Body of pancreas (tissue), 4 donors: ENCODE measurements around the gene DAPK3. TPM values are rescaled to one million over a fixed set of nuclear protein-coding genes. Genes with fewer than 3 reads are reported as not detected.

Experiments
- ATAC-seq: fragments of 150-250 bp; one replicate; pipeline ENCODE4 v1.9.1; 2016
- DNase-seq, 4 donors: peaks; one replicate each; pipeline ENCODE4 v3.0.0-alpha.2; 2019
- H3K27ac ChIP-seq, 4 donors: fragments of 200-600 bp; sonication (generic); 1 replicate in 3 of 4; 2 replicates in 1 of 4; pipeline versions ENCODE4 v1.5.1 to v1.6.1; 2016 to 2019; ENCODE audit warnings: mild to moderate bottlenecking in 1 of 4, mixed read lengths in 1 of 4, moderate library complexity in 1 of 4
- H3K27me3 ChIP-seq, 2 donors: fragments of 200-600 bp; sonication (generic); one replicate each; pipeline ENCODE4 v1.6.0; 2016; ENCODE audit warnings: mild to moderate bottlenecking in 1 of 2
- H3K36me3 ChIP-seq, 2 donors: fragments of 200-600 bp; sonication (generic); replicated peaks in 1 of 2; 2 replicates each; pipeline ENCODE4 v1.5.1; 2016; ENCODE audit warnings: low read depth in 2 of 2; ENCODE audit not compliant: insufficient read depth in 1 of 2
- H3K4me1 ChIP-seq: fragments of 200-600 bp; sonication (generic); one replicate; pipeline ENCODE4 v1.6.0; 2016
- H3K4me3 ChIP-seq, 2 donors: fragments of 200-600 bp; sonication (generic); 1 replicate in 1 of 2; 2 replicates in 1 of 2; pipeline ENCODE4 v1.5.1; 2016 to 2019
- H3K9me3 ChIP-seq, 3 donors: fragments of 200-600 bp; sonication (generic); 1 replicate in 2 of 3; 2 replicates in 1 of 3; pipeline ENCODE4 v1.5.1; 2016
- POLR2A ChIP-seq, 3 donors: fragments of 450-650 bp; IDR thresholded peaks; one replicate each; pipeline ENCODE4 v1.6.1; 2016; ENCODE audit warnings: antibody characterized with exemption in 3 of 3, mild to moderate bottlenecking in 2 of 3
- WGBS, 2 donors: methylation state at CpG; one replicate each; pipeline ENCODE4 v1.1.5; 2017; 5-methylcytosine and 5-hydroxymethylcytosine counted together
- intact Hi-C: fragments of 100-400 bp; cut with DNase I; formaldehyde crosslinking; loops from one replicate; pipeline ENCODE4 v1.15.1; 2023
- microRNA counts, 2 donors: library from miRNA; unstranded; fragments of <30 nt; microRNA quantifications; one replicate each; lab custom pipeline; 2017
- microRNA-seq, 2 donors: library from miRNA; unstranded; fragments of <30 nt; microRNA quantifications; one replicate each; pipeline ENCODE4, GENCODE V29; 2016; ENCODE audit warnings: borderline number of aligned reads in 2 of 2, borderline replicate concordance in 2 of 2
- small RNA-seq: library from RNA; depleted of rRNA; stranded (forward); fragments of <200 nt; gene quantifications from one replicate; pipeline ENCODE3, GENCODE V24; 2016
- total RNA-seq, 2 donors: library from RNA; depleted of rRNA; stranded (reverse); fragments of >200 nt; gene quantifications; one replicate each; pipeline ENCODE4 v1.1.0, GENCODE V29; 2016
- TF ChIP-seq, protein P1 (sequence below), 7 experiments: fragments of 450-650 bp in 4 of 7; fragments of 200-600 bp in 3 of 7; sonication (generic) in 3 of 7; IDR thresholded peaks; one replicate each; pipeline ENCODE4 v1.5.1; 2016 to 2019; ENCODE audit warnings: antibody characterized with exemption in 7 of 7

Gene DAPK3
- total RNA-seq, 2 donors from 2014 or later = 44.5 to 47.7 TPM

DNA sequence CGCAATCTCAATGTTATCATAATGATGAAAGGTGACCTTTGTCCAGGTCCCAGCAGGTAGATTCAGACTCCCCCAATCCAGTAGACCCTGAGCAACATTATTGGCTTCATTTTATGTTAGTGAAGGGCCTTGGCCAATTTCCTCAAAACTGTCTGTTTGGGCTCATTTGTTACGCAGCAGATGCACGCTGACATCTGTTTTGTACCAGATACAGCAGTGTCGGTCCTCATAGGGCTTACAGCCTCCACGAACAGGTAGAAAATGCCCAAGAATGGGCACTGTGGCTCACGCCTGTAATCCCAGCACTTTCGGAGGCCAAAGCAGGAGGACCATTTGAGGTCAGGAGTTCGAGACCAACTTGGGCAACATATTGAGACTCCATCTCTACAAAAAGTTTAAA lies 51.1 kb downstream of the DAPK3 start:
- Histone ChIP-seq H3K36me3 (no peaks in the 10 kb centered on the region), H3K4me3 (no peak overlapping the region), H3K4me1 (no peaks in the 10 kb centered on the region), H3K9me3 (peaks cover 0 to 14% (median 0%) of the 10 kb centered on the region in 3 donors), H3K27me3 (no peaks in the 10 kb centered on the region), H3K27ac (no peak overlapping the region)
- no peak for TF ChIP-seq POLR2A (IDR thresholded peaks at IDR 0.05)
- TF ChIP-seq, protein P1, sequence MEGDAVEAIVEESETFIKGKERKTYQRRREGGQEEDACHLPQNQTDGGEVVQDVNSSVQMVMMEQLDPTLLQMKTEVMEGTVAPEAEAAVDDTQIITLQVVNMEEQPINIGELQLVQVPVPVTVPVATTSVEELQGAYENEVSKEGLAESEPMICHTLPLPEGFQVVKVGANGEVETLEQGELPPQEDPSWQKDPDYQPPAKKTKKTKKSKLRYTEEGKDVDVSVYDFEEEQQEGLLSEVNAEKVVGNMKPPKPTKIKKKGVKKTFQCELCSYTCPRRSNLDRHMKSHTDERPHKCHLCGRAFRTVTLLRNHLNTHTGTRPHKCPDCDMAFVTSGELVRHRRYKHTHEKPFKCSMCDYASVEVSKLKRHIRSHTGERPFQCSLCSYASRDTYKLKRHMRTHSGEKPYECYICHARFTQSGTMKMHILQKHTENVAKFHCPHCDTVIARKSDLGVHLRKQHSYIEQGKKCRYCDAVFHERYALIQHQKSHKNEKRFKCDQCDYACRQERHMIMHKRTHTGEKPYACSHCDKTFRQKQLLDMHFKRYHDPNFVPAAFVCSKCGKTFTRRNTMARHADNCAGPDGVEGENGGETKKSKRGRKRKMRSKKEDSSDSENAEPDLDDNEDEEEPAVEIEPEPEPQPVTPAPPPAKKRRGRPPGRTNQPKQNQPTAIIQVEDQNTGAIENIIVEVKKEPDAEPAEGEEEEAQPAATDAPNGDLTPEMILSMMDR (IDR thresholded peaks at IDR 0.05) = no peak
- 90 to 93% methylated on average over 8 of the region's 8 CpGs for WGBS, 2 donors
- DNase-seq (no peak), ATAC-seq (no peak)
- intact Hi-C loops = no loop called here

DNA sequence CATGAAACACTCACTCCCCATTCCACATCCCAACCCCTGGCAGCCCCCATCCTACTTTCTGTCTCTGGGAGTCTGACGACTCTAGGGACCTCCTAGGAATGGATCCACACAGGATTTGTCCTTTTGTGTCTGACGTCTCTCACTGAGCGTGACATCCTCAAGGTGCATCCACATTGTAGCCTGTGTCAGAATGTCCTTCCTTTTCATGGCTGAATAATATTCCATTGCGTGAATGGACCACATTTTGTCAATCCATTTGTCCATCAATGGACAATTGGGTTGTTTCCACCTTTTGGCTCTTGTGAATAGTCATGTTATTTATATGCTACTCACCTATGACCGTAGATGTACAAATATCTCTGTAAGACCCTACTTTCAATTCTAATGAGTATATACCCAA lies 54.9 kb downstream of the DAPK3 start:
- Histone ChIP-seq H3K27me3 (no peaks in the 10 kb centered on the region), H3K4me3 (no peak overlapping the region), H3K4me1 (no peaks in the 10 kb centered on the region), H3K9me3 (peaks cover 0 to 6% (median 0%) of the 10 kb centered on the region in 3 donors), H3K27ac (no peak overlapping the region), H3K36me3 (no peaks in the 10 kb centered on the region)
- no peak for ATAC-seq
- TF ChIP-seq, protein P1 (IDR thresholded peaks at IDR 0.05) = no peak
- TF ChIP-seq POLR2A (IDR thresholded peaks at IDR 0.05) = no peak
- intact Hi-C loops = no loop called here
- DNase-seq = no peak
- 83% methylated on average over 5 of the region's 5 CpGs for WGBS, 2 donors

DNA sequence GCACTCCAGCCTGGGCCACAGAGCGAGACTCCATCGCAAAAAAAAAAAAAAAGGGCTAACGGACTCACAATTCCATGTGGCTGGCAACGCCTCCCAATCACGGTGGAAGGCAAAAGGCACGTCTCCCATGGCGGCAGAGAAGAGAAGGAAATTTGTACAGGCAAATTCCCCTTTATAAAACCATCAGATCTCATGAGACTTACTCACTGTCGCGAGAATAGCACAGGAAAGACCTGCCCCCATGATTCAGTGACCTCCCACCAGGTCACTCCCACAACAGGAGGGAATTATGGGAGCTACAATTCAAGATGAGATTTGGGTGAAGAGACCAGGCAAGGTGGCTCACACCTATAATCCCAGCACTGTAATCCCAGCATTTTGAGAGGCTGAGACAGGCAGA lies 56.7 kb downstream of the DAPK3 start:
- intact Hi-C loops = no loop called here
- H3K36me3 ChIP-seq = no peaks in the 10 kb centered on the region
- ATAC-seq (no peak), DNase-seq (no peak)
- H3K4me1 ChIP-seq = no peaks in the 10 kb centered on the region
- 74 to 76% methylated on average over 7 to 9 of the region's 9 CpGs for WGBS, 2 donors
- peaks cover 0 to 11% (median 0%) of the 10 kb centered on the region in 3 donors for H3K9me3 ChIP-seq
- no peak for TF ChIP-seq POLR2A (IDR thresholded peaks at IDR 0.05)
- TF ChIP-seq, protein P1 (IDR thresholded peaks at IDR 0.05) = no peak
- H3K27me3 ChIP-seq = no peaks in the 10 kb centered on the region
- no peak overlapping the region for H3K27ac ChIP-seq
- H3K4me3 ChIP-seq = no peak overlapping the region

DNA sequence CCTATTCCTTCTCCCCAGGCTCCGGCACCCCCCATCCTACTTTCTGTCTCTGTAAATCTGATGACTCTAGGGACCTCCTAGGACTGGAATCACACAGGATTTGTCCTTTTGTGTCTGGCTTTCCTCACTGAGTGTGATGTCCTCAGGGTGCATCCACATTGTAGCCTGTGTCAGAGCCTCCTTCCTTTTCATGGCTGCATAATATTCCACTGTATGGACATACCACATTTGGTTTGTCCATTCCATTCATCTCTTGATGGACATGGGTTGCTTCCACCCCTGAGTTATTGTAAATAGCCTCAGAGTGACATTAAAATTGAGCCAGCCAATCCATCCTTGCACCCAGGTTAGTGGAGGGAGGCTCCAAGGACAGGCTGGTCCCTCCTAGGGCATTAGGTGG lies 60.8 kb downstream of the DAPK3 start:
- H3K4me1 ChIP-seq = no peaks in the 10 kb centered on the region
- TF ChIP-seq, protein P1 (IDR thresholded peaks at IDR 0.05) = no peak
- no peak for TF ChIP-seq POLR2A (IDR thresholded peaks at IDR 0.05)
- intact Hi-C loops = no loop called here
- DNase-seq = no peak
- H3K27ac ChIP-seq = no peak overlapping the region
- no peaks in the 10 kb centered on the region for H3K36me3 ChIP-seq
- ATAC-seq = no peak
- no peak overlapping the region for H3K4me3 ChIP-seq
- peaks cover 0 to 11% (median 0%) of the 10 kb centered on the region in 3 donors for H3K9me3 ChIP-seq
- H3K27me3 ChIP-seq = no peaks in the 10 kb centered on the region
- 86 to 100% methylated on average over 1 of the region's 1 CpG for WGBS, 2 donors

MicroRNAs within 50 kb of the gene (microRNA counts, 767-probe panel; counts per million panel counts)
- microRNA hsa-miR-637 (lab: Ali Mortazavi, UCI) = 0 to 736 counts per million in 2 donors

Small RNA genes within 50 kb of the gene (microRNA-seq; reads per million reads assigned to microRNA genes)
- 0 reads per million in 2 donors for gene MIR637

Small RNA genes within 50 kb of the gene (small RNA-seq; reads per million reads assigned to genes)
- gene RN7SL202P = not detected
- gene SNORD37 = 2.2 reads per million, percentile 71 among the genes with 10 or more reads in this experiment

Other genes with a start within 250 kb of the DAPK3 start
- 10 to 100 TPM; 20.0 to 35.6 TPM for gene APBA3, start 209.4 kb downstream of the DAPK3 start, total RNA-seq
- gene MRPL54, start 208.4 kb downstream of the DAPK3 start, total RNA-seq = 10 to 100 TPM; 78.9 to 86.0 TPM
- not detected for gene RAX2, start 198.9 kb downstream of the DAPK3 start, total RNA-seq
- under 1 TPM in 1 of 2 donors, not detected in 1; 0.78 TPM for gene MATK, start 184.7 kb downstream of the DAPK3 start, total RNA-seq
- not detected for gene ZFR2, start 102.1 kb downstream of the DAPK3 start, total RNA-seq
- gene ATCAY, start 90.4 kb downstream of the DAPK3 start, total RNA-seq = 1 to 10 TPM in 1 of 2 donors, not detected in 1; 1.6 TPM
- gene NMRK2, start 38.0 kb downstream of the DAPK3 start, total RNA-seq = not detected
- gene EEF2, start 14.4 kb upstream of the DAPK3 start, total RNA-seq = 1,000 to 10,000 TPM; 1,656 to 1,704 TPM
- gene PIAS4, start 36.6 kb upstream of the DAPK3 start, total RNA-seq = 10 to 100 TPM; 12.7 to 17.1 TPM
- gene ZBTB7A, start 95.8 kb upstream of the DAPK3 start, total RNA-seq = 10 to 100 TPM; 30.9 to 31.3 TPM
- 10 to 100 TPM; 56.8 to 92.0 TPM for gene MAP2K2, start 153.0 kb upstream of the DAPK3 start, total RNA-seq
- under 1 TPM in 1 of 2 donors, not detected in 1; 0.52 TPM for gene CREB3L3, start 182.5 kb upstream of the DAPK3 start, total RNA-seq
- 10 to 100 TPM; 13.2 to 54.1 TPM for gene SIRT6, start 211.5 kb upstream of the DAPK3 start, total RNA-seq
- 1 to 10 TPM; 2.1 to 3.6 TPM for gene ANKRD24, start 211.6 kb upstream of the DAPK3 start, total RNA-seq